BLaER1 treated with 17β-estradiol and CSF1 and Interleukin-3, amounts not matched to agents 10 nM and 100 nM (cell line): ENCODE results near the gene DNAH12.
"Not testable (repeated sequence)": the region's sequence is repeated elsewhere in the genome, so short reads cannot be mapped to it uniquely, and the experiment has no call there.

ENCODE experiments used
- H3K27ac ChIP-seq, 11 experiments: shearing (Covaris generic); formaldehyde crosslinking; 2 replicates each; pipeline ENCODE4 v1.8.1; 2022
- H3K27me3 ChIP-seq, 11 experiments: shearing (Covaris generic); formaldehyde crosslinking; 2 replicates each; pipeline ENCODE4 v1.8.1; 2022
- H3K36me3 ChIP-seq, 11 experiments: shearing (Covaris generic); formaldehyde crosslinking; 2 replicates each; pipeline ENCODE4 v1.8.1; 2022
- H3K4me1 ChIP-seq, 10 experiments: shearing (Covaris generic); formaldehyde crosslinking; 2 replicates each; pipeline ENCODE4 v1.8.1; 2022
- H3K4me2 ChIP-seq, 11 experiments: shearing (Covaris generic); formaldehyde crosslinking; 2 replicates each; pipeline ENCODE4 v1.8.1; 2022
- H3K4me3 ChIP-seq, 10 experiments: shearing (Covaris generic); formaldehyde crosslinking; 2 replicates each; pipeline ENCODE4 v1.8.1; 2022
- H3K9ac ChIP-seq, 11 experiments: shearing (Covaris generic); formaldehyde crosslinking; 2 replicates each; pipeline ENCODE4 v1.8.1; 2022
- H3K9me3 ChIP-seq, 11 experiments: shearing (Covaris generic); formaldehyde crosslinking; replicated peaks in 1 of 11; 2 replicates each; pipeline ENCODE4 v1.8.1; 2022
- H4K20me1 ChIP-seq, 11 experiments: shearing (Covaris generic); formaldehyde crosslinking; 2 replicates each; pipeline ENCODE4 v1.8.1; 2022
- Cebpa-rat ChIP-seq, 11 experiments: shearing (Covaris generic); IDR thresholded peaks; 2 replicates each; pipeline ENCODE4 v1.8.1; 2022

Gene DNAH12

GRCh38 chr3:57391767-57392166 lies 152.4 kb downstream of the DNAH12 start:
- TF ChIP-seq Cebpa-rat (IDR thresholded peaks at IDR 0.05) = no peak
- no peak overlapping the region for H3K4me3 ChIP-seq
- H3K36me3 ChIP-seq = no peaks in the 10 kb centered on the region
- no peak overlapping the region for H3K9ac ChIP-seq
- no peaks in the 10 kb centered on the region for H4K20me1 ChIP-seq
- H3K4me1 ChIP-seq = peaks cover 0 to 9% (median 2%) of the 10 kb centered on the region in 10 experiments; a peak in 6 of 20 replicates
- no peak overlapping the region for H3K4me2 ChIP-seq
- H3K27ac ChIP-seq = no peak overlapping the region
- H3K27me3 ChIP-seq = no peaks in the 10 kb centered on the region
- 0 out of 22 replicates have a peak, but pooled peaks cover 0 to 5% (median 0%) of the 10 kb centered on the region in 11 experiments for H3K9me3 ChIP-seq

DNA sequence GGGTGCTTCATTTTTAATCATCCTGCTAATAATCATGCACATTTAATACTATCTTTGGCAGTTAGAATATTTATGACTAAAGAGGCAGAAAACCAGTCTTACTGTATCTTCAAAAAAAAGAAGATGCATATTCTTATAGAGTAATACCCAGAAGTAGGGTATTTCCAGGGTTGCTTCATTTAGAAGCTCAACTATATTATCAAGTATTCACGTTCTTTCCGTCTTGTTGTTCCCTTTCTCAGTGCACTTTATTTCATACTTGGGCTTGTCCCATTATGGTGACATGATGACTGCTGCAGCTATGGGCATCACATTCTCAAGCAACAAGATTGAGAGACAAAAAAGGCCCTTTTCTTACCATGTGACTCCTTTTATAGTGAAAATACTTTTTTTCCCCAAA lies 154.9 kb downstream of the DNAH12 start:
- H3K9me3 ChIP-seq = 0 out of 22 replicates have a peak, but pooled peaks cover 0 to 5% (median 0%) of the 10 kb centered on the region in 11 experiments
- no peaks in the 10 kb centered on the region for H3K27me3 ChIP-seq
- no peak overlapping the region for H3K9ac ChIP-seq
- no peak overlapping the region for H3K4me2 ChIP-seq
- H3K4me3 ChIP-seq = no peak overlapping the region
- no peaks in the 10 kb centered on the region for H3K36me3 ChIP-seq
- no peak for TF ChIP-seq Cebpa-rat (IDR thresholded peaks at IDR 0.05)
- no peak overlapping the region for H3K27ac ChIP-seq
- peaks cover 0 to 7% (median 2%) of the 10 kb centered on the region in 10 experiments; a peak in 6 of 20 replicates for H3K4me1 ChIP-seq
- no peaks in the 10 kb centered on the region for H4K20me1 ChIP-seq

GRCh38 chr3:57386307-57386706 lies 157.8 kb downstream of the DNAH12 start:
- H3K9me3 ChIP-seq = 0 out of 22 replicates have a peak, but pooled peaks cover 0 to 5% (median 0%) of the 10 kb centered on the region in 11 experiments
- H3K9ac ChIP-seq = no peak overlapping the region
- no peaks in the 10 kb centered on the region for H3K36me3 ChIP-seq
- no peaks in the 10 kb centered on the region for H3K27me3 ChIP-seq
- no peak overlapping the region for H3K4me2 ChIP-seq
- H4K20me1 ChIP-seq = no peaks in the 10 kb centered on the region
- no peak overlapping the region for H3K27ac ChIP-seq
- no peak overlapping the region for H3K4me3 ChIP-seq
- H3K4me1 ChIP-seq = peaks cover 0 to 13% (median 11%) of the 10 kb centered on the region in 10 experiments; a peak in 13 of 20 replicates
- TF ChIP-seq Cebpa-rat (IDR thresholded peaks at IDR 0.05) = no peak

GRCh38 chr3:57385498-57385897 lies 158.6 kb downstream of the DNAH12 start:
- 0 out of 22 replicates have a peak, but pooled peaks cover 0 to under 1% (median 0%) of the 10 kb centered on the region in 11 experiments for H3K9me3 ChIP-seq
- no peaks in the 10 kb centered on the region for H4K20me1 ChIP-seq
- H3K27me3 ChIP-seq = no peaks in the 10 kb centered on the region
- no peak for TF ChIP-seq Cebpa-rat (IDR thresholded peaks at IDR 0.05)
- H3K9ac ChIP-seq = no peak overlapping the region
- H3K4me1 ChIP-seq = peaks cover 0 to 13% (median 11%) of the 10 kb centered on the region in 10 experiments; a peak in 13 of 20 replicates
- H3K27ac ChIP-seq = no peak overlapping the region
- no peak overlapping the region for H3K4me2 ChIP-seq
- no peak overlapping the region for H3K4me3 ChIP-seq
- no peaks in the 10 kb centered on the region for H3K36me3 ChIP-seq

GRCh38 chr3:57383838-57384237 lies 160.3 kb downstream of the DNAH12 start:
- Histone ChIP-seq H4K20me1 (no peaks in the 10 kb centered on the region), H3K9me3 (no peaks in the 10 kb centered on the region), H3K4me3 (no peak overlapping the region), H3K4me2 (peak overlapping the region in 5 of 11 experiments; percentile 14 to 52 (median 31); a peak in 8 of 22 replicates), H3K27me3 (no peaks in the 10 kb centered on the region), H3K36me3 (no peaks in the 10 kb centered on the region), H3K9ac (no peak overlapping the region), H3K27ac (no peak overlapping the region), H3K4me1 (peaks cover 0 to 13% (median 11%) of the 10 kb centered on the region in 10 experiments; a peak in 13 of 20 replicates)
- TF ChIP-seq Cebpa-rat (IDR thresholded peaks at IDR 0.05) = no peak

- Histone ChIP-seq H3K27ac (no peak overlapping the region), H3K9ac (no peak overlapping the region), H3K27me3 (no peaks in the 10 kb centered on the region), H3K4me3 (no peak overlapping the region), H3K4me2 (peak overlapping the region in 8 of 11 experiments; percentile 11 to 52 (median 20); a peak in 10 of 22 replicates), H4K20me1 (no peaks in the 10 kb centered on the region), H3K36me3 (no peaks in the 10 kb centered on the region), H3K9me3 (no peaks in the 10 kb centered on the region), H3K4me1 (peaks cover 0 to 13% (median 11%) of the 10 kb centered on the region in 10 experiments; a peak in 13 of 20 replicates)
- no peak for TF ChIP-seq Cebpa-rat (IDR thresholded peaks at IDR 0.05)
These were observed 160.7 kb downstream of the DNAH12 start for GRCh38 chr3:57383406-57383805.

DNA sequence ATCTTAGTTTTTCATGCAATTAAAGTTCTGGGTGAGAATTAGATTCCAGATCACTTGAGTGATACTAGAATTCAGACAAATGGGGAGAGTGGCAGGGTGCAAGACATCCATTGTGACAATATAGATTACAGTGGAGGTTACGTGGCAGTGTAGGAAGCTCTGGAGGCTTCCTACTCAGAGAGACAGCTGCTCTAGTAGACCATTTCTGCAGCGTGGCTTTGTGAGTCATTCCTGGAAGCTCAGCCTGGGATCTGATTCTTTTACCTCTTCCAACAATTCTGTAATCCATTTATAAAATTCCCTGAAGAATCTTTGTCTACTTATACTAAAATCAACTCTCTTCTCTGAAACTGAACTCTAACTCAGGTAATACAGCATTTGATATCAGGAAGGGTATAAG lies 161.2 kb downstream of the DNAH12 start:
- Histone ChIP-seq H3K36me3 (no peaks in the 10 kb centered on the region), H3K27me3 (no peaks in the 10 kb centered on the region), H3K4me3 (no peak overlapping the region), H3K4me1 (peaks cover 0 to 13% (median 11%) of the 10 kb centered on the region in 10 experiments; a peak in 13 of 20 replicates), H4K20me1 (no peaks in the 10 kb centered on the region), H3K4me2 (peak overlapping the region in 8 of 11 experiments; percentile 11 to 52 (median 20); a peak in 10 of 22 replicates), H3K9ac (no peak overlapping the region), H3K27ac (no peak overlapping the region), H3K9me3 (no peaks in the 10 kb centered on the region)
- no peak for TF ChIP-seq Cebpa-rat (IDR thresholded peaks at IDR 0.05)

DNA sequence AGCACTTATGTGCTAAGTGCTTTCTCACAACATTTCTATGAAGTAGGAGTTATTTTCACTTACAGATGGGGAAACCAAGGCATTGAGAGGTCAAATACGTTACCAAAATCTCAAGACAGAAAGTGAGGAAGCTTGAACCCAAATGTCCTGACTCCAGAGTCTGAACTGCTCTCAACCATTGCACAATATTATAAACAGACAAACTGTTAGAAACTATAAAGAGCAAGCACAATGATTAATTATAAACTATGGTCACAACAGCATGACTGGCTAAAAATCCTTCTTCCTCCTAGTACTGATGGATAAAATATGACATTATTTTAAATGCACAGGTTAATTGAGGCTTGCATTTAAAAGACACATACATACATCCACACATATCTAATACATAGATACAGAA lies 173.8 kb downstream of the DNAH12 start:
- Histone ChIP-seq H3K36me3 (no peaks in the 10 kb centered on the region), H3K27ac (no peak overlapping the region), H3K27me3 (no peaks in the 10 kb centered on the region), H3K4me3 (no peak overlapping the region), H3K9ac (no peak overlapping the region), H3K4me1 (no peaks in the 10 kb centered on the region), H3K4me2 (no peak overlapping the region), H3K9me3 (peaks cover 9 to 25% (median 14%) of the 10 kb centered on the region in 11 experiments; a peak in 21 of 22 replicates), H4K20me1 (no peaks in the 10 kb centered on the region)
- TF ChIP-seq Cebpa-rat (IDR thresholded peaks at IDR 0.05) = no peak

DNA sequence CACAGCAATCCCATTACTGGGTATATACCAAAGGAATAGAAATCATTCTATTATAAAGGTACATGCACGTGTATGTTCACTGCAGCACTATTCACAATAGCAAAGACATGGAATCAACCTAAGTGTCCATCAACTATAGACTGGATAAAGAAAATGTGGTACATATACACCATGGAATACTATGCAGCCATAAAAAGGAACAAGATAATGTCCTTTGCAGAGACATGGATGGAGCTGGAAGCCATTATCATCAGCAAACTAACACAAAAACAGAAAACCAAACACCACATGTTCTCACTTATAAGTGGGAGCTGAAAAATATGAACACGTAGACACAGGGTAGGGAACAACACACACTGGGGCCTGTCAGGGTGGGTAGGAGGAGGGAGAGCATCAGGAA lies 179.1 kb downstream of the DNAH12 start:
- not testable (repeated sequence) for H3K4me1 ChIP-seq, H3K9ac ChIP-seq, H3K36me3 ChIP-seq, H3K4me3 ChIP-seq, H3K9me3 ChIP-seq, H3K4me2 ChIP-seq, H3K27me3 ChIP-seq, H4K20me1 ChIP-seq, H3K27ac ChIP-seq

DNA sequence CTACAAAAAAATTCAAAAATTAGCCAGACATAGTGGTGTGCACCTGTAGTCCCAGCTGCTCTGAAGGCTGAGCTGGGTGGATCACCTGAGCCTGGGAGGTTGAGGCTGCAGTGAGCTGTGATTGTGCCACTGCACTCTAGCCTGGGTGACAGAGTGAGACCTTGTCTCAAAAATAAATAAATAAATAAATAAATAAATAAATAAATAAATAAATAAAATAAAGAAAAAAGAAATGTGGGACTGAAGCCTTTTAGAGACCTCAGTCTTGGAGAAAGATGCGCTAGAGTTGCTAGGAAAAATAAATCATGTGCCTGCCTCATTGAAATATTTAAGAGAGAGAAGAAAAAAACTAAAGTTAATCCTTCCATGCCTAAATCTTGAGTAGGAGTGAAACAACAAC lies 187.9 kb downstream of the DNAH12 start:
- not testable (repeated sequence) for H3K27ac ChIP-seq, H3K9ac ChIP-seq, H3K9me3 ChIP-seq, H4K20me1 ChIP-seq, H3K27me3 ChIP-seq, H3K4me3 ChIP-seq, H3K4me2 ChIP-seq, H3K36me3 ChIP-seq
- H3K4me1 ChIP-seq = peaks cover 10 to 37% (median 26%) of the 10 kb centered on the region in 10 experiments; a peak in 19 of 20 replicates
